Measurements from ENCODE around the gene PCDHGA11.
"Not testable (repeated sequence)": the region's sequence is repeated elsewhere in the genome, so short reads cannot be mapped to it uniquely, and the experiment has no call there.

DNA sequence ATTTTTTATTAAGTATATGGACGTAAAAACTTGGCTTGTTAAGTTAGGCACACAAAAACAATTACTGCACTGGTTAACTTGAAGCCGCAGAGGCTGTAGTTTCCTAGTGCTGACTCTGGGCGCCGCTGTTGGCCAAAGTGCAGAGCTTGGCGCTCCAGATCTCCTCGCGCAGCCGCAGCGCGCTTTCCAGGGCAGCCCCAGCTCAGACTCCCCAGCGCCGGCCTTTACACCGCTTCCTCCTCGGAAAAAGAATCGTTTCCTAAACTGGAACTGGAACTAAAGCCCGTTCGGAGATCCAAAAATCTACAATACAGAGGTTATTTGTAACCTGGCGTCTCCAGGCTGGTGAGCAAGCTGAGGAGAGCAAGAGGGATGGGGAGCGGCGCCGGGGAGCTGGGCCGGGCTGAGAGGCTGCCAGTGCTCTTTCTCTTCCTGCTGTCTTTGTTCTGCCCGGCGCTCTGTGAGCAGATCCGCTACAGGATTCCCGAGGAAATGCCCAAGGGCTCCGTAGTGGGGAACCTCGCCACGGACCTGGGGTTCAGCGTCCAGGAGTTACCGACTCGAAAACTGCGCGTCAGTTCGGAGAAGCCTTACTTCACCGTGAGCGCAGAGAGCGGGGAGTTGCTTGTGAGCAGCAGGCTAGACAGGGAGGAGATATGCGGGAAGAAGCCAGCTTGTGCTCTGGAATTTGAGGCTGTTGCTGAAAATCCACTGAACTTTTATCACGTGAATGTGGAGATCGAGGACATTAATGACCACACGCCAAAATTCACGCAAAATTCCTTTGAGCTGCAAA, 22.9 kb upstream of the PCDHGA11 start, which contains the start of gene PCDHGB5:
- peak; percentile 25 to 42 for TF ChIP-seq CTCF (IDR thresholded peaks at IDR 0.05)
- not testable (repeated sequence) for TF ChIP-seq POLR2A, POLR2AphosphoS5, EP300 (IDR thresholded peaks at IDR 0.05)
